ENCODE results near the gene DNAJC7.
"Not testable (repeated sequence)": the region's sequence is repeated elsewhere in the genome, so short reads cannot be mapped to it uniquely, and the experiment has no call there.

Gene DNAJC7

GRCh38 chr17:42010898-42011516, 6.2 kb downstream of the DNAJC7 start:
- DNase-seq = no peak

- DNase-seq = not testable (repeated sequence)
These were observed 7.0 kb downstream of the DNAJC7 start for GRCh38 chr17:42010266-42010680.

- DNase-seq = no peak
These were observed 8.1 kb downstream of the DNAJC7 start for GRCh38 chr17:42009170-42009569.

GRCh38 chr17:42005166-42005565, 12.1 kb downstream of the DNAJC7 start:
- DNase-seq = no peak

GRCh38 chr17:42002792-42003301, 14.4 kb downstream of the DNAJC7 start:
- no peak for DNase-seq

- DNase-seq = no peak
These were observed 15.0 kb downstream of the DNAJC7 start for GRCh38 chr17:42002175-42002791.

- DNase-seq = no peak
These were observed 15.5 kb downstream of the DNAJC7 start for GRCh38 chr17:42001729-42002128.

- no peak for DNase-seq
These were observed 16.7 kb downstream of the DNAJC7 start for GRCh38 chr17:42000413-42001133.

GRCh38 chr17:41998497-41998896, 18.7 kb downstream of the DNAJC7 start:
- DNase-seq = no peak

- no peak for DNase-seq
These were observed 20.4 kb downstream of the DNAJC7 start for GRCh38 chr17:41996855-41997164.

- DNase-seq = no peak
These were observed 24.7 kb downstream of the DNAJC7 start for GRCh38 chr17:41992576-41992975.

- DNase-seq = no peak
These were observed 27.4 kb downstream of the DNAJC7 start for GRCh38 chr17:41989702-41990419.

GRCh38 chr17:41988418-41988817, 28.8 kb downstream of the DNAJC7 start:
- no peak for DNase-seq

GRCh38 chr17:41987642-41988041, 29.6 kb downstream of the DNAJC7 start:
- no peak for DNase-seq

- no peak for DNase-seq
These were observed 30.6 kb downstream of the DNAJC7 start for GRCh38 chr17:41986634-41987033.

- no peak for DNase-seq
These were observed 31.3 kb downstream of the DNAJC7 start for GRCh38 chr17:41985919-41986318.

GRCh38 chr17:41984454-41984853, 32.8 kb downstream of the DNAJC7 start:
- no peak for DNase-seq

GRCh38 chr17:41982026-41982760, 35.0 kb downstream of the DNAJC7 start:
- DNase-seq = no peak

GRCh38 chr17:41977991-41978390, 39.2 kb downstream of the DNAJC7 start:
- DNase-seq = no peak

GRCh38 chr17:41976142-41976768, 41.0 kb downstream of the DNAJC7 start:
- DNase-seq = no peak

GRCh38 chr17:41975099-41976083, 41.8 kb downstream of the DNAJC7 start:
- DNase-seq = no peak
